Fibroblast of peridontal ligament (primary cell): Measurements from ENCODE around the gene KRT71.
"Not testable (repeated sequence)": the region's sequence is repeated elsewhere in the genome, so short reads cannot be mapped to it uniquely, and the experiment has no call there.

Experiments
- DNase-seq: peaks from one replicate; pipeline ENCODE4 v3.0.0-alpha.2; 2010; ENCODE audit errors: extremely low read depth

KRT71 gene

GRCh38 chr12:52552681-52553195 lies at the start of gene KRT71:
Gene KRT71, minus strand, starts transcription at chr12:52553145. Its CDS starts 68 bp downstream, at chr12:52553077.
- no peak for DNase-seq

GRCh38 chr12:52602552-52602951 lies 49.6 kb upstream of the KRT71 start:
- DNase-seq = no peak

GRCh38 chr12:52601671-52602070 lies 48.7 kb upstream of the KRT71 start:
- no peak for DNase-seq

GRCh38 chr12:52600941-52601481 lies 48.1 kb upstream of the KRT71 start, which contains the start of gene KRT72:
Gene KRT72, minus strand, starts transcription at chr12:52601463. Its CDS starts 11 bp downstream, at chr12:52601452.
- no peak for DNase-seq

- DNase-seq = no peak
These were observed 47.5 kb upstream of the KRT71 start for GRCh38 chr12:52600475-52600874.

- DNase-seq = no peak
These were observed 47.1 kb upstream of the KRT71 start for GRCh38 chr12:52600071-52600470.

GRCh38 chr12:52598966-52599365 lies 46.0 kb upstream of the KRT71 start:
- DNase-seq = no peak

GRCh38 chr12:52594237-52594636 lies 41.3 kb upstream of the KRT71 start:
- not testable (repeated sequence) for DNase-seq

- DNase-seq = no peak
These were observed 38.6 kb upstream of the KRT71 start for GRCh38 chr12:52591521-52591920.

GRCh38 chr12:52590021-52590420 lies 37.1 kb upstream of the KRT71 start:
- no peak for DNase-seq

- no peak for DNase-seq
These were observed 34.6 kb upstream of the KRT71 start for GRCh38 chr12:52587563-52587962.

GRCh38 chr12:52585946-52586345 lies 33.0 kb upstream of the KRT71 start:
- no peak for DNase-seq

GRCh38 chr12:52585066-52585465 lies 32.1 kb upstream of the KRT71 start:
- DNase-seq = no peak

GRCh38 chr12:52584156-52584682 lies 31.3 kb upstream of the KRT71 start:
- no peak for DNase-seq

- DNase-seq = peak; percentile 60
These were observed 30.1 kb upstream of the KRT71 start for GRCh38 chr12:52582971-52583456.

- no peak for DNase-seq
These were observed 29.5 kb upstream of the KRT71 start for GRCh38 chr12:52582486-52582885.

GRCh38 chr12:52581481-52581880 lies 28.5 kb upstream of the KRT71 start:
- no peak for DNase-seq

GRCh38 chr12:52581066-52581465 lies 28.1 kb upstream of the KRT71 start:
- DNase-seq = no peak

GRCh38 chr12:52580496-52580895 lies 27.6 kb upstream of the KRT71 start:
- DNase-seq = no peak

GRCh38 chr12:52579468-52580465 lies 26.8 kb upstream of the KRT71 start:
- DNase-seq = no peak

- no peak for DNase-seq
These were observed 25.5 kb upstream of the KRT71 start for GRCh38 chr12:52578469-52578868.

GRCh38 chr12:52577316-52577715 lies 24.4 kb upstream of the KRT71 start:
- DNase-seq = no peak
